Osteoblast (primary cell): ENCODE measurements around the gene GSDME. TPM values are rescaled to one million over a fixed set of nuclear protein-coding genes. Genes with fewer than 3 reads are reported as not detected.

Experiments used
- DNase-seq: peaks from one replicate; pipeline ENCODE4 v3.0.0; 2011; ENCODE audit warnings: low spot score, mixed read lengths; ENCODE audit not compliant: insufficient read length; ENCODE audit errors: missing footprints
- H2AFZ ChIP-seq: 2 replicates; pipeline ENCODE4 v1.6.0; 2011; ENCODE audit warnings: mild to moderate bottlenecking, low read length
- H3K27ac ChIP-seq: 2 replicates; pipeline ENCODE4 v1.5.1; 2011; ENCODE audit warnings: mild to moderate bottlenecking, low read depth, low read length, moderate library complexity
- H3K27me3 ChIP-seq: 2 replicates; pipeline ENCODE4 v1.6.0; 2012; ENCODE audit warnings: mild to moderate bottlenecking, control low read depth, inconsistent platforms, low read length, moderate library complexity; ENCODE audit not compliant: insufficient read depth
- H3K36me3 ChIP-seq: 2 replicates; pipeline ENCODE4 v1.5.1; 2011; ENCODE audit warnings: mild to moderate bottlenecking, low read length, control low read depth, moderate library complexity; ENCODE audit not compliant: insufficient read depth
- H3K4me1 ChIP-seq: 2 replicates; pipeline ENCODE4 v1.5.1; 2011; ENCODE audit warnings: mild to moderate bottlenecking, low read length, control low read depth, moderate library complexity; ENCODE audit not compliant: insufficient read depth
- H3K4me2 ChIP-seq: 2 replicates; pipeline ENCODE4 v1.6.0; 2011; ENCODE audit warnings: mild to moderate bottlenecking, low read length; ENCODE audit not compliant: insufficient read depth
- H3K4me3 ChIP-seq: fragments of 200-600 bp; sonication (generic); 3 replicates; pipeline ENCODE4 v1.5.1; 2012; ENCODE audit warnings: mild to moderate bottlenecking, low read length, inconsistent platforms; ENCODE audit not compliant: insufficient read depth
- H3K79me2 ChIP-seq: 2 replicates; pipeline ENCODE4 v1.6.0; 2012; ENCODE audit warnings: mild to moderate bottlenecking, low read length, control low read depth, inconsistent platforms; ENCODE audit not compliant: insufficient read depth
- H3K9me3 ChIP-seq: 2 replicates; pipeline ENCODE4 v1.5.1; 2011; ENCODE audit warnings: low read depth, low read length, control low read depth
- H4K20me1 ChIP-seq: 2 replicates; pipeline ENCODE4 v1.6.0; 2012; ENCODE audit warnings: mild to moderate bottlenecking, low read length, control low read depth; ENCODE audit not compliant: insufficient read depth
- total RNA-seq: library from RNA; depleted of rRNA; stranded (reverse); fragments of >200 nt; gene quantifications from 2 replicates; pipeline ENCODE4 v1.2.3, GENCODE V29; 2012
- TF ChIP-seq, protein P1 (sequence below): IDR thresholded peaks from 2 replicates; pipeline ENCODE4 v1.5.1; 2011; ENCODE audit warnings: mild to moderate bottlenecking, low read depth, low read length, moderate library complexity; ENCODE audit errors: extremely low read depth

GSDME gene
- total RNA-seq, 1 donor, result 42.3 TPM

DNA sequence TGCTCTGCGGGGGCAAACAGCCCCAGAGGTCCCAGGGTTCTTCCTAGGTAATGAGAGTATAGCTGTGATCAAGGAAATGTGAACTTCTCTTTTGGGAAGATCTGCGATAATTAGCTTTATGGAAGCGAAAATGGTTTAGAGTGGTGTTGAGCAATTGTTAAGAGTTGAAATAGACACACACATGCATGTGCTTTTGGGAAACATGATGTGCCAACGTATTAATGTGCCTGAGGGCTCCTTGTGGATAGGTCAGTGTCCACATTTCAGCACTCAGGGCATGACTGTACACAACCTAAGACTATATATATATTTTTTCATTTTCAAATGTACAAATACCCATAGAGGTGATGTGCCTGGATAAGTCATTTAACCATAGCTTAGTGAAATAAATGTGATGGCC lies 67.0 kb downstream of the GSDME start:
- H3K4me2 ChIP-seq, result no peak overlapping the region
- TF ChIP-seq, protein P1, sequence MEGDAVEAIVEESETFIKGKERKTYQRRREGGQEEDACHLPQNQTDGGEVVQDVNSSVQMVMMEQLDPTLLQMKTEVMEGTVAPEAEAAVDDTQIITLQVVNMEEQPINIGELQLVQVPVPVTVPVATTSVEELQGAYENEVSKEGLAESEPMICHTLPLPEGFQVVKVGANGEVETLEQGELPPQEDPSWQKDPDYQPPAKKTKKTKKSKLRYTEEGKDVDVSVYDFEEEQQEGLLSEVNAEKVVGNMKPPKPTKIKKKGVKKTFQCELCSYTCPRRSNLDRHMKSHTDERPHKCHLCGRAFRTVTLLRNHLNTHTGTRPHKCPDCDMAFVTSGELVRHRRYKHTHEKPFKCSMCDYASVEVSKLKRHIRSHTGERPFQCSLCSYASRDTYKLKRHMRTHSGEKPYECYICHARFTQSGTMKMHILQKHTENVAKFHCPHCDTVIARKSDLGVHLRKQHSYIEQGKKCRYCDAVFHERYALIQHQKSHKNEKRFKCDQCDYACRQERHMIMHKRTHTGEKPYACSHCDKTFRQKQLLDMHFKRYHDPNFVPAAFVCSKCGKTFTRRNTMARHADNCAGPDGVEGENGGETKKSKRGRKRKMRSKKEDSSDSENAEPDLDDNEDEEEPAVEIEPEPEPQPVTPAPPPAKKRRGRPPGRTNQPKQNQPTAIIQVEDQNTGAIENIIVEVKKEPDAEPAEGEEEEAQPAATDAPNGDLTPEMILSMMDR, result no peak

DNA sequence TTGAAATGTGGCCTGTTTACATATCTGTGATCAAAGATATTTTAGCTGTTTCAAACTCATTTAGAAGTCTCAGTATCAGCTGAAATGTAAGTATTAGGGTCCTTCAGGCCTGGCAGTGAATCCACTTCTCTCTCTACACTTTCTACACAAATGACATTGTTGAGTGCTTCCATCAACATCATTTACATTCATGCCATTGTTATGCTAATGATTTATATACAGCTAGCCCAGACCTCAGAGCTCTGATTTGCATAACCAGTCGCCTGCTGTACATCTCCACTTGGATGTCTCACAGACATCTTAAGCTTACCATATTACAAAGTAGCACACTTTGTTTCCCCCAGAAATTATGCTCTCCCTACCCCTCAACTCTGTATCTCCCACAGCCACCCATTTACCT lies 71.6 kb downstream of the GSDME start:
- Histone ChIP-seq H3K9me3 (no peaks in the 10 kb centered on the region), H3K27me3 (no peaks in the 10 kb centered on the region), H3K27ac (no peak overlapping the region), H4K20me1 (no peaks in the 10 kb centered on the region), H3K4me2 (no peak overlapping the region), H3K36me3 (peaks cover 4% of the 10 kb centered on the region), H3K4me3 (no peak overlapping the region), H2AFZ (no peak overlapping the region), H3K4me1 (no peaks in the 10 kb centered on the region), H3K79me2 (no peaks in the 10 kb centered on the region)
- TF ChIP-seq, protein P1, result no peak
- no peak for DNase-seq

More for the DNA sequence above, 67.0 kb downstream of the GSDME start:
- no peaks in the 10 kb centered on the region for H3K27me3 ChIP-seq
- no peaks in the 10 kb centered on the region for H4K20me1 ChIP-seq
- peaks cover 4% of the 10 kb centered on the region for H3K36me3 ChIP-seq
- no peak overlapping the region for H2AFZ ChIP-seq
- H3K79me2 ChIP-seq, result no peaks in the 10 kb centered on the region
- H3K9me3 ChIP-seq, result no peaks in the 10 kb centered on the region
- H3K4me1 ChIP-seq, result no peaks in the 10 kb centered on the region
- no peak overlapping the region for H3K4me3 ChIP-seq
- DNase-seq, result no peak
- no peak overlapping the region for H3K27ac ChIP-seq

DNA sequence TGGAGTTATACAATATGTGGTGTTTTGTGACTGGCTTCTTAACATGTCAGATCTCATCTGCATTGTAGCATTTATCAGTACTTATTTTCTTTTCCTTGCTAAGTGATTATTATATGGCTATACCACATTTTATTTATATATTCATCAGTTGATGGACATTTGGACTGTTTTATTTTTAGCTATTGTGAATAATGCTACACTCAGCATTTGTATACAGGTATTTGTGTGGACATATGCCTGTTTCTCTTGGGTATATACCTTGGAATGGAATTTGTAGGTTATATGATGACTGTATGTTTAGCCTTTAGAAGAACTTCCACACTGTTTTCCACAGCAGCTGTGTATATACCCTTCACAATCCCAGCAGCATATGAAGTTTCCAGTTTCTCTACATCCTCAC lies 86.5 kb downstream of the GSDME start:
- no peak for DNase-seq
- H2AFZ ChIP-seq, result no peak overlapping the region
- H3K9me3 ChIP-seq, result no peaks in the 10 kb centered on the region
- H3K4me3 ChIP-seq, result no peak overlapping the region
- no peak overlapping the region for H3K27ac ChIP-seq
- peaks cover 3% of the 10 kb centered on the region for H3K36me3 ChIP-seq
- no peak overlapping the region for H3K4me2 ChIP-seq
- H3K4me1 ChIP-seq, result peaks cover 13% of the 10 kb centered on the region
- H3K79me2 ChIP-seq, result no peaks in the 10 kb centered on the region
- H3K27me3 ChIP-seq, result no peaks in the 10 kb centered on the region
- H4K20me1 ChIP-seq, result no peaks in the 10 kb centered on the region
- TF ChIP-seq, protein P1, result no peak

DNA sequence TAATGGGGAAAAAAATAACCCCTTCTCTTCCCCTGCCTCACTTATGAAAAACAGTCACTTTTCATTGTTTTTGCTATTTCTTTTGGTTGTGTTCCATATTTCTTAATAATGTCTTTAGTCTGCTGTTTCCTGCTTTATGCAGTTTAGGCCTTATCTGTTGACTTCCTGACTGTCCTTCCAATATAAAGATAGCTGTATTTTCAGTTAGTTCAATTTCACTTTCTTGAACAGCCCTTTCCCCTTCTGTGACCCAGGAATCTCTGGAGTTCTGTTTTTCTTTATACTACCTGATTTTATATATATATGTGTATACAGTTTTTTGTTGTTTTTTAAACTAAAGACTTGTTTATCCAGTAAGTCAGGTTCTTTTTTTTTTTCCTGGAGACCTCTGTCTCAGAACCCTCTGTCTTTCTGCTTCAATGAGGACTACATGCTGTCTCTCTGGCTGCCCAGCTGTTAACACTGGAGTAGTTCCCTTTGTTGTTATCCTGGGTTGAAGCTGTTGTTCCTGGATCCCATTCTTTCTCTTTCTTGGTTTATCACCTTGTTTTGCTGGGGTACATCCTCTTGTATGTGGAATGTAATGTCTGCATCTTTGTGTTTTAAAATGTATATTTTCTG lies 87.2 kb downstream of the GSDME start:
- Histone ChIP-seq H3K79me2 (no peaks in the 10 kb centered on the region), H3K9me3 (no peaks in the 10 kb centered on the region), H3K4me1 (peaks cover 16% of the 10 kb centered on the region), H3K4me2 (no peak overlapping the region), H2AFZ (no peak overlapping the region), H3K36me3 (peaks cover 3% of the 10 kb centered on the region), H3K27ac (no peak overlapping the region), H4K20me1 (no peaks in the 10 kb centered on the region), H3K27me3 (no peaks in the 10 kb centered on the region), H3K4me3 (no peak overlapping the region)
- DNase-seq, result no peak
- TF ChIP-seq, protein P1, result no peak
